Loucy (cell line): ENCODE data around the gene LMTK3.

Source experiments
- H2AFZ ChIP-seq: fragments of 200-600 bp; sonication (generic); 2 replicates; pipeline ENCODE4 v1.6.0; 2016; ENCODE audit warnings: antibody characterized with exemption, mild to moderate bottlenecking, low read length, moderate library complexity
- H3F3A ChIP-seq: fragments of 200-600 bp; 2 replicates; pipeline ENCODE4 v1.6.0; 2016; ENCODE audit warnings: antibody characterized with exemption, low read depth, mild to moderate bottlenecking
- H3K27me3 ChIP-seq: fragments of 200-600 bp; sonication (generic); 2 replicates; pipeline ENCODE4 v1.6.1; 2014; ENCODE audit warnings: low read length, mild to moderate bottlenecking; ENCODE audit not compliant: insufficient read depth, poor library complexity, severe bottlenecking
- H3K36me3 ChIP-seq: fragments of 200-600 bp; sonication (generic); 2 replicates; pipeline ENCODE4 v1.6.1; 2016; ENCODE audit warnings: low read length; ENCODE audit not compliant: insufficient read depth
- H3K4me1 ChIP-seq: fragments of 200-600 bp; sonication (generic); 2 replicates; pipeline ENCODE4 v1.5.1; 2014; ENCODE audit warnings: low read length, mild to moderate bottlenecking; ENCODE audit not compliant: insufficient read depth, poor library complexity, severe bottlenecking
- H3K4me2 ChIP-seq: fragments of 200-600 bp; sonication (generic); 2 replicates; pipeline ENCODE4 v1.6.0; 2014; ENCODE audit warnings: antibody characterized with exemption, low read length, low read depth, mild to moderate bottlenecking; ENCODE audit not compliant: poor library complexity, severe bottlenecking
- H3K4me3 ChIP-seq: fragments of 200-600 bp; sonication (generic); 2 replicates; pipeline ENCODE4 v1.5.1; 2014; ENCODE audit warnings: low read length, mild to moderate bottlenecking, mixed read lengths; ENCODE audit not compliant: poor library complexity, severe bottlenecking
- H3K79me2 ChIP-seq: fragments of 200-600 bp; sonication (generic); 2 replicates; pipeline ENCODE4 v1.6.1; 2014; ENCODE audit warnings: low read length; ENCODE audit not compliant: insufficient read depth
- H3K9ac ChIP-seq: fragments of 200-600 bp; sonication (generic); 2 replicates; pipeline ENCODE4 v1.6.0; 2014; ENCODE audit warnings: mild to moderate bottlenecking, low read depth, low read length, moderate library complexity; ENCODE audit not compliant: poor library complexity, severe bottlenecking
- H3K9me2 ChIP-seq: fragments of 200-600 bp; sonication (generic); replicated peaks from 2 replicates; pipeline ENCODE4 v1.6.1; 2016; ENCODE audit warnings: low read depth, low read length, mixed read lengths
- H3K9me3 ChIP-seq: fragments of 200-600 bp; sonication (generic); 2 replicates; pipeline ENCODE4 v1.6.1; 2014; ENCODE audit warnings: mild to moderate bottlenecking, antibody characterized with exemption, low read length, low read depth; ENCODE audit not compliant: insufficient read depth
- H4K20me1 ChIP-seq: fragments of 200-600 bp; sonication (generic); 2 replicates; pipeline ENCODE4 v1.6.0; 2014; ENCODE audit warnings: antibody characterized with exemption, low read length, mild to moderate bottlenecking; ENCODE audit not compliant: insufficient read depth, poor library complexity, severe bottlenecking
- CTCF ChIP-seq: fragments of 200-600 bp; sonication (generic); conservative IDR thresholded peaks from 2 replicates; pipeline ENCODE4 v1.5.1; 2014; ENCODE audit warnings: mild to moderate bottlenecking, antibody characterized with exemption, low read length
- EZH2phosphoT487 ChIP-seq: fragments of 200-600 bp; IDR thresholded peaks from 2 replicates; pipeline ENCODE4 v1.6.1; 2018; ENCODE audit warnings: antibody characterized with exemption, mild to moderate bottlenecking, moderate library complexity, borderline replicate concordance

The LMTK3 gene

DNA sequence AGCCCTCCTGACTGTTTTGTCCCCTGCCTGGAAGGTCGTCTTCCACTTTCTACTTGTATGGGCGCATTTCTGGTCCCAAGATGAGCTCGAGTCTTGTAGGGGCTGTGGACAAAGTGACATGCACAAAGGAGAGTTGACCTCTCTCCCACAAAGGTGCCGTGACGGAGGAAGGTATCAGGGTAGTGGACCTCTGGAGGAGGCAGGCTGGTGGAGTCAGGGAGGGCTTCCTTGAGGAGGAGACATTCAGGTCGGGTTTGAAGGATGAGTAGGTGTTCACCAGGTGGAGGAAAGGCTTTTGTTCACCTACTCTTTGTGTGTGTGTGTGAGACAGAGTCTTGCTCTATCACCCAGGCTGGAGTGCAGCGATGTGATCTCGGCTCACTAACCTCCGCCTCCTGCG, 40.8 kb downstream of the LMTK3 start:
- Histone ChIP-seq H2AFZ (no peak overlapping the region), H3K9me3 (no peaks in the 10 kb centered on the region), H3K4me2 (peak overlapping the region; percentile 98), H3K36me3 (peaks cover 50% of the 10 kb centered on the region; the same call in 1 of the 2 replicates), H3K4me3 (peak overlapping the region; percentile 90), H3K9ac (peak overlapping the region; percentile 96), H4K20me1 (peaks cover 33% of the 10 kb centered on the region), H3K4me1 (peaks cover 18% of the 10 kb centered on the region), H3K79me2 (peaks cover 41% of the 10 kb centered on the region), H3F3A (no peaks in the 10 kb centered on the region), H3K9me2 (no peaks in the 10 kb centered on the region), H3K27me3 (no peaks in the 10 kb centered on the region)
- no peak for TF ChIP-seq EZH2phosphoT487
- no peak for TF ChIP-seq CTCF

- TF ChIP-seq CTCF, result no peak
- no peak for TF ChIP-seq EZH2phosphoT487
- H3K4me2 ChIP-seq, result peak overlapping the region; percentile 98
- H3K4me3 ChIP-seq, result peak overlapping the region; percentile 90
- no peaks in the 10 kb centered on the region for H3F3A ChIP-seq
- H3K79me2 ChIP-seq, result peaks cover 41% of the 10 kb centered on the region
- H3K36me3 ChIP-seq, result peaks cover 43% of the 10 kb centered on the region; the same call in 1 of the 2 replicates
- H3K9me3 ChIP-seq, result no peaks in the 10 kb centered on the region
- no peaks in the 10 kb centered on the region for H3K27me3 ChIP-seq
- no peaks in the 10 kb centered on the region for H3K9me2 ChIP-seq
- H3K9ac ChIP-seq, result peak overlapping the region; percentile 96
- peaks cover 18% of the 10 kb centered on the region for H3K4me1 ChIP-seq
- H4K20me1 ChIP-seq, result peaks cover 33% of the 10 kb centered on the region
- H2AFZ ChIP-seq, result no peak overlapping the region
Measured at GRCh38 chr19:48469934-48470680, 41.5 kb downstream of the LMTK3 start.

DNA sequence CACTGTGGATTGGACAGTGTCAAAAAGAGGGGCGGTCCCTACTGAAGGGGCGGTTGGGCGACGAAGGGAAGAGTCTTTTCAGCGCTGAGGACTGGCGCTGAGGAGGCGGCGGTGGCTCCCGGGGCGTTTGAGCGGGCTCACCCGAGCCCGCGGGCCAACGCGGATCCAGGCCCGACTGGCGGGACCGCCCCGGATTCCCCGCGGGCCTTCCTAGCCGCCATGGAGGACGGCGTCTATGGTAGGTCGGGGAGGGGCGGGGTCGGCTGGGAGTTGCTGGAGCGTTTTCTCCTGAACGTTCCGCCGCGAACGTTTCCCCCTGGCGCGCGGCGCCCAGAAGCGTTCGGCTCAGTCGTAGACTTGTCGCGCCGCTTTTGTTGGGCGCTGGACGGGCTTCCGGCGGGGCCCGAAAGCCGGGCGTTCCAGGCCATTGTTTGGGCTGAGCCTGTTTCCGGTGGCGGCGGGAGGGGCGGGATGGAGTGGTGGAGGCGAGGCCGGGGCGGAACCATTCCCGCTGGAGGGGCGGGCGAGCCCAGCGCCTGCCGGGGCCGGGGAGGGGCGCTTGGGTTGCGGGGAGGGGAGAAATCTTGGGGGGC, 42.2 kb downstream of the LMTK3 start, which contains the start of gene CYTH2:
TSS of gene CYTH2 (plus strand) at position 81 of the 593 bp plus-strand sequence. CDS start at position 220, 139 bp downstream.
- H3K36me3 ChIP-seq, result peaks cover 36% of the 10 kb centered on the region; the same call in 1 of the 2 replicates
- no peaks in the 10 kb centered on the region for H3K9me3 ChIP-seq
- TF ChIP-seq CTCF (no peak), EZH2phosphoT487 (no peak)
- H3K4me1 ChIP-seq, result peaks cover 18% of the 10 kb centered on the region
- peaks cover 33% of the 10 kb centered on the region for H4K20me1 ChIP-seq
- H3K27me3 ChIP-seq, result no peaks in the 10 kb centered on the region
- peak within 1 kb of the TSS; percentile 96 for H3K9ac ChIP-seq
- peak within 1 kb of the TSS; percentile 76 for H2AFZ ChIP-seq
- H3F3A ChIP-seq, result no peaks in the 10 kb centered on the region
- peak within 1 kb of the TSS; percentile 90 for H3K4me3 ChIP-seq
- H3K79me2 ChIP-seq, result peaks cover 41% of the 10 kb centered on the region
- H3K9me2 ChIP-seq, result no peaks in the 10 kb centered on the region
- H3K4me2 ChIP-seq, result peak within 1 kb of the TSS; percentile 98
